ENCODE data around the gene MTX2.
"Not testable (repeated sequence)": the region's sequence is repeated elsewhere in the genome, so short reads cannot be mapped to it uniquely, and the experiment has no call there.

The MTX2 gene

DNA sequence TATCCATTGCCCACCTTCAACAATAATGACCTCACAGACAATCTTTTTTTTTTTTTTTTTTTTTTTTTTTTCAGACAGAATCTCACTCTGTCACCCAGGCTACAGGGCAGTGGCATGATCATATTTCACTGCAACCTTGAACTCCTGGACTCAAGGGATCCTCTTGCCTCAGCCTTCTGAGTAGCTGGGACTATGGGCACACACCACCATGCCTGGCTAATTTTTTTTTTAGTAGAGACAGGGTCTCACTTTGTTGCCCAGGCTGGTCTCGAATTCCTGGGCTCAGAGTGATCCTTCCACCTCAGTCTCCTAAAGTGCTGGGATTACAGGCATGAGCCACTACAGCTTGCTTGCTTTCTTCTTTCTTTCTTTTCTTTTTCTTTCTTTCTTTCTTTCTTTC is 103.9 kb downstream of the MTX2 start:
- not testable (repeated sequence) for DNase-seq (ENCODE audit: low read depth, low spot score)

DNA sequence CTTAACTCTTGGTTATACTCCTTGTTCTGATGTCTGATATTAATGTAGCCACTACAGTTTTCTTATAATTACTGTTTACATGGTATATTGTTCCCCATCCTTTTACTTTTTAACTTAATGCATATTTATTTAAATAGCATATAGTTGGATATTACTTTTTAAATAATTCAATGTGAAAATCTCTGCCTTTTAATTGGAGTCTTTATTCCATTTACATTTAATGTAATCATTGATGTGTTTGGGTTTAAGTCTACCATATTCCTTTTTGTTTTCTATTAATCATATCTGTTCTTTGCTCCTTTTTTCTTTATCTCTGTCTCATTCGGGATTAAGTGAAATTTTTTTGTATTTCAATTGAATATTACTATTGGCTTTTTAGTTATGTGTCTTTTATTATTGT is 109.1 kb downstream of the MTX2 start:
- DNase-seq (ENCODE audit: low read depth, low spot score): no peak

DNA sequence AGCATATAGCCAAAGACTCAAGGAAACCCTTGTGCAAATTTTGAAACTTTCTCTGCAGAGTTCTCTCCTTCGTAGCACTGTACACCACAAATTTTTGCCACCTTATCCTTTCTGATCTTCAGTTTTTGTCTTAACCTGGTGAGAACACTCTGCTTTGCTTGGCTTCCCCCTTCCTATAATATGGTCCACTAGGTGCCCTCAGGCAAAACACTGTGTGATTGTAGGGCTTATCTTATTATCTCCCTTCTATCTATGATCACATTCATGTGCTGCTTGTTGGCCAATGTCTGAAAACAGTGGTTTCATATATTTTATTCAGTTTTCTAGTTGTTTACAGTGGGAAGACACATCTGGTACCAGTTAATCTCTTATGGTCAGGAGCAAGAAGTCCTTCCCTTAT is 111.1 kb downstream of the MTX2 start:
- no peak for DNase-seq (ENCODE audit: low read depth, low spot score)

DNA sequence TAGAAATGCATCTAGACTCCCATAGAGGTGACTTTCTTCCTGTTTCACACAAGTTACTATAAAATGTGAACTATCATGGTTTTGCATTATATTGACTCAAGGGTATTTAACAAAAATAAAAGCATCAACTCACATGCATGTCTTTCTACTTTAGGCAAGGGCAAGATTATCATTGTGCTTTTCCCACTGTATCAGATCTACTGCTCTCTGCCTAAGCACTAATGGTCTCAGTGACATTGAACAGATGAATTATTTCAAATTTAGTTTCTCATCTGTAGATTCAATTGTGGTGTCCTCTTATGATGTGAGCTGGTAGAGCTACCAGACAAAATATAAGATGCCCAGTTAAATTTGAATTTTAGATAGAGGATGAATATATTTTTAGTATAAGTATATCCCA is 113.9 kb downstream of the MTX2 start:
- DNase-seq (ENCODE audit: low read depth, low spot score): no peak

DNA sequence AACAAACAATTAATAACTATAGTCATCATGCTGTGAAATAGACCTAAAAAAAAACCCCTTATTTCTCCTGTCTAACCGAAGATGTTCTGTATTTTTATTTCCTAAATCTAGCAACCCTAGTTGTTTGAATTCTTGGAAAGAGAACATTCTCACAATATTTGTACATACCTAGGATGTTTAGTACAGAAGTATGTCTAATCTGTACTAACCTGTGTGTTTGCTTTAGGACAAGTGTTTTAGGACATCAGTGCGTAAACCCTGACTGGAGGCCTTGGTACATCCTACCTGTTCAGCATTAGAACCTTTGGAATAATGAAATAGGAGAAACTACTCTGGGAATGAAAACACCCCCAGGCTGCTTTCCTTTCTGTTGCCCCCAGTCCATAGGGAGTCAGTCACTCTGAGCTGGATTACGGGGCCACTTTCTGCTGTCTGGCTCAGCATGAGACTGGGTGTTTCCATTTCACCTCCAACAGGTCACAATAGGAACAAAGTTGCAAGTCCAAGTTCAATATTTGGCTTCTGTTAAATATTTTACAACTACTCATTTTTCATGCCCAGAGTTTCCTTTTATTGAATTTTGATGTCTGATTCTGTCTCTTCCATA is 114.7 kb downstream of the MTX2 start:
- no peak for DNase-seq (ENCODE audit: low read depth, low spot score)

DNA sequence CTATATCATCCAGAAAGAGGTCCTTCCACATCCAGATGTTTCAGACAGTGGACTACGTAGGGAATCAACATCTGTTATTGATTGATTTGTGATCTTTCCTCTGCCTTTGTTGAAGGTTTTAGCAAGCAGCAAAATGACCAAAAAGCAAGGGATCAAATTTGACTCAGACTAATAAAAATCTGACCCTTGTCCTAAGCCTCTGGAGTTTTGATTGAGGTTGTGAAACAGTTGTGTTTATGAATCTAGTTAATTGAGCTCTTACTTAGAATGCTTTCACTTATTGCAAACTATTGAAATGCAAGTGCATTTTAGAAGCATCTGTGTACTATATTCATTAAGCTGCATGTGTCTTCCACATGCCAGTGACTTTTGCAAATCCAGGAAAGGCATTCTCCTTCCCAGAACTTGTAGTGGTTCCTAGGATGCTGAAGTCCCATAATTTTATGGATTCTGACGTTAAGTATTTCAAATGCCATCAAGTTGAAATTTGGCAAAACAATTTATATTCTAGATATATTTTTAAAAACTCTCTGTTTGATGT is 116.0 kb downstream of the MTX2 start:
- no peak for DNase-seq (ENCODE audit: low read depth, low spot score)

DNA sequence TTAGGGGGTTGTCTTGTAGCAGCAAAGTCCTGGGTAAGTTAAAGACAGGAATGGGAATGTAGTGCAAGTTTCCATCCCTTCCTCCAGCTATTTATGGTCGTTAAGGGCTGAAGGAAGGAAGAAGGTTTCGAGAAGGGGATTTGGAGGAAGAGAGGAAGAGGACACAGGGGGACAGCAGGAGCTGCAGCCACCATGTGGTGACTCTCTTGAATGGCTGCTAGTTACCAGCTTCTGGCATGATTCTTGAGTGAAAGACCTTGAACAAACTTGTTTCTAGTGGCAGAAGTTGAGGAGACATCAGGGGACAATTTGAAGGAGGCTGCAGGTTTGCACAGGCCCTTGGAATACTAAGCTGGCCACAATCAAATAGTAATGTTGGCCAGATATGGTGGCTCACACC is 116.6 kb downstream of the MTX2 start:
- no peak for DNase-seq (ENCODE audit: low read depth, low spot score)

Data from ELF-1 (cell line).